ENCODE results near the gene MINK1. TPM values are rescaled to one million over a fixed set of nuclear protein-coding genes. Genes with fewer than 3 reads are reported as not detected.

The MINK1 gene
- total RNA-seq, 8 experiments from 2014 or later, result 15.1 to 44.9 (median 22.2) TPM

DNA sequence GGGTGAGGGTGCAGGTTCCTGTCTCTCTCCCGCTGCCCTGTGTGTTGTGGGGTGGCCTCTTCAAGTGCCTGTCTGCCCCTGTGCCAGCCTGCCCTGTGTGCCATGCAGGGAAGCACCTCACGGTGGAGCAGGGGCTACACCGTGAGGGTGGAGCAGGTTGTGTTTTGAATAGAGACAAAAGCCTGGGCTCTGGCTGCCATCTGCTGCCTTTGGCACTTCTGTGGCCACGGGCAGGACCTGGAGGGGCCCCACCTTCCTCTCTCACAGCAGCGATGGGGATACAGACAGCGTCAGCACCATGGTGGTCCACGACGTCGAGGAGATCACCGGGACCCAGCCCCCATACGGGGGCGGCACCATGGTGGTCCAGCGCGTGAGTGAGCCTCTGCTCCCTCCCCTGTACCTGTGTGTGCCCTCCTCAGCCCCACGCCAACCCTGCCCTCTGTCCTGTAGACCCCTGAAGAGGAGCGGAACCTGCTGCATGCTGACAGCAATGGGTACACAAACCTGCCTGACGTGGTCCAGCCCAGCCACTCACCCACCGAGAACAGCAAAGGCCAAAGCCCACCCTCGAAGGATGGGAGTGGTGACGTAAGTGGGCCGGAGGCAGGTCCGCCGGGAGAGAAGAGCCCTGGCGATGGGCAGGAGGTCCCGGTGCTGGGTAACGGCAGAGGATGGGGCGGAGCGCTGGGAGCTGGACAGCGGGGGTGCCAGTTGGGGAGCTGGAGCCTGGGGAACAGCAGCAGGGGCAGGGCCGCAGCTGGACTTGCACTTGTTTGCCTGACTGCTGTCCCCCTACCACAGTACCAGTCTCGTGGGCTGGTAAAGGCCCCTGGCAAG is 60.8 kb downstream of the MINK1 start:
- no peak overlapping the region for H3K27ac ChIP-seq
- ATAC-seq (replicated peaks in 6 of 8), result no peak
- in situ Hi-C loops (cut with MboI; ENCODE audit: low pct_unique_long_range_greater_than_20kb in 2 of 9, low sequenced_read_pairs in 9 of 9, unreplicated experiment in 9 of 9), result loop anchor here in 3 of 9 experiments (25.0 kb wide), 3 partner anchors 107 to 182 kb away; partner anchors contain the start of genes ARRB2 (in 1 of the 3), CXCL16 (in 1 of the 3), GLTPD2 (in 1 of the 3) and MED11 (in 1 of the 3)
- peaks cover 6 to 16% of the 10 kb centered on the region in 2 donors for H3K4me1 ChIP-seq (replicated peaks in 1 of 2)
- H3K4me3 ChIP-seq, result no peak overlapping the region
- WGBS, 10 experiments, result 90 to 100% (median 93%) methylated on average over 1 to 11 of the region's 31 CpGs; no CpG with 5 or more reads in 4 of the 10 experiments

DNA sequence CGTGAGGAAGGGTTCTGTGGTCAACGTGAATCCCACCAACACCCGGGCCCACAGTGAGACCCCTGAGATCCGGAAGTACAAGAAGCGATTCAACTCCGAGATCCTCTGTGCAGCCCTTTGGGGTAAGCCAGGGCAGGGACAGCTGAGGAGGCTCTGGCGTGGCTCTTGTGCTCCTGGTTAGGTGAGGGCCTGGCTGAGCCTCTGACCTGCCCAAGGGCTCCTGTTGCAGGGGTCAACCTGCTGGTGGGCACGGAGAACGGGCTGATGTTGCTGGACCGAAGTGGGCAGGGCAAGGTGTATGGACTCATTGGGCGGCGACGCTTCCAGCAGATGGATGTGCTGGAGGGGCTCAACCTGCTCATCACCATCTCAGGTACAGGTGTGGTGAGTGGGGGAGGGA is 62.0 kb downstream of the MINK1 start:
- H3K4me3 ChIP-seq, result no peak overlapping the region
- no peak overlapping the region for H3K27ac ChIP-seq
- in situ Hi-C loops (cut with MboI; ENCODE audit: low pct_unique_long_range_greater_than_20kb in 2 of 9, low sequenced_read_pairs in 9 of 9, unreplicated experiment in 9 of 9), result loop anchor here in 3 of 9 experiments (25.0 kb wide), 3 partner anchors 108 to 183 kb away; partner anchors contain the start of genes ARRB2 (in 1 of the 3), CXCL16 (in 1 of the 3), GLTPD2 (in 1 of the 3) and MED11 (in 1 of the 3)
- no peak for ATAC-seq (replicated peaks in 6 of 8)
- peaks cover 7 to 18% of the 10 kb centered on the region in 2 donors for H3K4me1 ChIP-seq (replicated peaks in 1 of 2)
- WGBS, 10 experiments, result 87 to 100% (median 88%) methylated on average over 1 to 13 of the region's 13 CpGs; no CpG with 5 or more reads in 7 of the 10 experiments

DNA sequence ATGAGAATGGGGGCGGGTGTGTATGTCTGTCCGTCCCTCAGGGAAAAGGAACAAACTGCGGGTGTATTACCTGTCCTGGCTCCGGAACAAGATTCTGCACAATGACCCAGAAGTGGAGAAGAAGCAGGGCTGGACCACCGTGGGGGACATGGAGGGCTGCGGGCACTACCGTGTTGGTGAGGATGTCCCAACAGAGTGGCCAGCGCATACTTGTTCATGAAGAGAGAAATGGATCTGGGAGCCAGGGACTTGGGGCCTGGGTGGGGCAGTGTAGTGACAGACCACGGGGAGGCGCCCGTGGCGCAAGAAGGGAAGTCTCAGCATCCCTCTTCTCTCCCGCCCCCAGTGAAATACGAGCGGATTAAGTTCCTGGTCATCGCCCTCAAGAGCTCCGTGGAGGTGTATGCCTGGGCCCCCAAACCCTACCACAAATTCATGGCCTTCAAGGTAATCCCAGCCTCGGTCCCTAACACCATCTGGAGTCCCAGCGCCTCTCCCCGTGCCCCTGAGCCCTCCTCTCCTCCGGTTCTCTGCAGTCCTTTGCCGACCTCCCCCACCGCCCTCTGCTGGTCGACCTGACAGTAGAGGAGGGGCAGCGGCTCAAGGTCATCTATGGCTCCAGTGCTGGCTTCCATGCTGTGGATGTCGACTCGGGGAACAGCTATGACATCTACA is 62.7 kb downstream of the MINK1 start:
- in situ Hi-C loops (cut with MboI; ENCODE audit: low pct_unique_long_range_greater_than_20kb in 2 of 9, low sequenced_read_pairs in 9 of 9, unreplicated experiment in 9 of 9), result loop anchor here in 3 of 9 experiments (25.0 kb wide), 3 partner anchors 108 to 183 kb away; partner anchors contain the start of genes ARRB2 (in 1 of the 3), CXCL16 (in 1 of the 3), GLTPD2 (in 1 of the 3) and MED11 (in 1 of the 3)
- no peak for ATAC-seq (replicated peaks in 6 of 8)
- Histone ChIP-seq H3K27ac (no peak overlapping the region), H3K4me3 (no peak overlapping the region), H3K4me1 (replicated peaks in 1 of 2) (peaks cover 7 to 18% of the 10 kb centered on the region in 2 donors)
- 80 to 90% (median 81%) methylated on average over 2 to 13 of the region's 27 CpGs; no CpG with 5 or more reads in 7 of the 10 experiments for WGBS, 10 experiments

DNA sequence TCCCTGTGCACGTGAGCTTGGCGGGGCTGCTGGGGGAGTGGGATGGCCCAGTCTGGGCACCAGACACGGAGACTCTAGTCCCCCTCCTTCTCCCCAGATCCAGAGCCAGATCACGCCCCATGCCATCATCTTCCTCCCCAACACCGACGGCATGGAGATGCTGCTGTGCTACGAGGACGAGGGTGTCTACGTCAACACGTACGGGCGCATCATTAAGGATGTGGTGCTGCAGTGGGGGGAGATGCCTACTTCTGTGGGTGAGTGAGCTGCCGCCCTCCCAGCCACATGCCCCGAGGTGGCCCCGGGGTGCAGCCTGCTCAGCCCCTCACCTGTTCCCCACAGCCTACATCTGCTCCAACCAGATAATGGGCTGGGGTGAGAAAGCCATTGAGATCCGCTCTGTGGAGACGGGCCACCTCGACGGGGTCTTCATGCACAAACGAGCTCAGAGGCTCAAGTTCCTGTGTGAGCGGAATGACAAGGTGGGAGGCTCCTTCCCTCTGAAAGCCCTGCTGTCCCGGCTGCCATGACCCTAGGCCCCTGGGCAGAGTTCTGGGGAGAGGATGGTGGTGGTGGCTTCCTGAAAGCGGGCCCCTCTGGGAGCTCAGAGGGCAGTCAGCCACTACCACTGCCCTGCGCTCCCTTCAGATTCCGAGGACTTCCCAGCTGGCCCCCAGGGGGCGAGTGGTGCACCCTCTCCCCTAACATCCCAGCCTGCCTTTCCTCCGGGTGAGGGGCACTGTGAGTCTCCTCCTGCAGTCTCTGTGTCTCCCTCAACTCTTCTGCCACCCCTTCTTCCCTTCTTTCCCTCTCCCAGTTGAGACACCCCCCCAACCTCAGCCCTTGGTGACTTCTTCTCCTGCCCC is 63.4 kb downstream of the MINK1 start:
- in situ Hi-C loops (cut with MboI; ENCODE audit: low pct_unique_long_range_greater_than_20kb in 2 of 9, low sequenced_read_pairs in 9 of 9, unreplicated experiment in 9 of 9), result loop anchor here in 3 of 9 experiments (25.0 kb wide), 3 partner anchors 109 to 184 kb away; partner anchors contain the start of genes ARRB2 (in 1 of the 3), CXCL16 (in 1 of the 3), GLTPD2 (in 1 of the 3) and MED11 (in 1 of the 3)
- H3K4me1 ChIP-seq (replicated peaks in 1 of 2), result peaks cover 7 to 18% of the 10 kb centered on the region in 2 donors
- no peak for ATAC-seq (replicated peaks in 6 of 8)
- no peak overlapping the region for H3K27ac ChIP-seq
- WGBS, 10 experiments, result 60 to 100% (median 95%) methylated on average over 1 to 10 of the region's 27 CpGs; no CpG with 5 or more reads in 6 of the 10 experiments
- H3K4me3 ChIP-seq, result no peak overlapping the region

DNA sequence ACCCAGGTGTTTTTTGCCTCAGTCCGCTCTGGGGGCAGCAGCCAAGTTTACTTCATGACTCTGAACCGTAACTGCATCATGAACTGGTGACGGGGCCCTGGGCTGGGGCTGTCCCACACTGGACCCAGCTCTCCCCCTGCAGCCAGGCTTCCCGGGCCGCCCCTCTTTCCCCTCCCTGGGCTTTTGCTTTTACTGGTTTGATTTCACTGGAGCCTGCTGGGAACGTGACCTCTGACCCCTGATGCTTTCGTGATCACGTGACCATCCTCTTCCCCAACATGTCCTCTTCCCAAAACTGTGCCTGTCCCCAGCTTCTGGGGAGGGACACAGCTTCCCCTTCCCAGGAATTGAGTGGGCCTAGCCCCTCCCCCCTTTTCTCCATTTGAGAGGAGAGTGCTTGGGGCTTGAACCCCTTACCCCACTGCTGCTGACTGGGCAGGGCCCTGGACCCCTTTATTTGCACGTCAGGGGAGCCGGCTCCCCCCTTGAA is 64.1 kb downstream of the MINK1 start:
- no peak for ATAC-seq (replicated peaks in 6 of 8)
- WGBS, 10 experiments, result 80% methylated on average over 1 of the region's 10 CpGs; no CpG with 5 or more reads in 9 of the 10 experiments
- H3K27ac ChIP-seq, result no peak overlapping the region
- H3K4me3 ChIP-seq, result no peak overlapping the region
- H3K4me1 ChIP-seq (replicated peaks in 1 of 2), result peaks cover 7 to 18% of the 10 kb centered on the region in 2 donors
- in situ Hi-C loops (cut with MboI; ENCODE audit: low pct_unique_long_range_greater_than_20kb in 2 of 9, low sequenced_read_pairs in 9 of 9, unreplicated experiment in 9 of 9), result loop anchor here in 3 of 9 experiments (25.0 kb wide), 3 partner anchors 110 to 185 kb away; partner anchors contain the start of genes ARRB2 (in 1 of the 3), CXCL16 (in 1 of the 3), GLTPD2 (in 1 of the 3) and MED11 (in 1 of the 3)

DNA sequence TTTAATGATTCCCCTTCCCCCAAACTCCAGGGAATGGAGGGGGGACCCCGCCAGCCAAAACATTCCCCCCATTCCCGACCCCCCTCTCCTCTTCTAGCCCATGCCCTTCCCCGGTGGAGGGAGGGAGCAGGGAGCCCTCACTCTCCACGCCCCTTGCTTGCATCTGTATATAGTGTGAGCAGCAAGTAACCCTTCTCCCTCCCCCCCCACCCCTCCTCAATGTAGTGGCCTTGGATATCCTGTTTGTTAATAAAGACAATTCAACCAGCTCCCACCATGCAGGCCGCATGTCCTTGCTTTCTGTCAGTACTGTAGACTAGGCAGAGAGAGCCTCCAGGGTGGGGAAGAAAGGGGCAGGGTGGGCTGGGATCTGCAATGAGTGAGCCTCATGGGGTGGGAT is 64.6 kb downstream of the MINK1 start:
- Histone ChIP-seq H3K27ac (no peak overlapping the region), H3K4me3 (peak overlapping the region in 1 of 5 donors; percentile 50), H3K4me1 (replicated peaks in 1 of 2) (peaks cover 7 to 22% of the 10 kb centered on the region in 2 donors)
- no peak for ATAC-seq (replicated peaks in 6 of 8)
- WGBS, 10 experiments, result no CpG with 5 or more reads among the region's 5 CpGs
- in situ Hi-C loops (cut with MboI; ENCODE audit: low pct_unique_long_range_greater_than_20kb in 2 of 9, low sequenced_read_pairs in 9 of 9, unreplicated experiment in 9 of 9), result loop anchor here in 3 of 9 experiments (25.0 kb wide), 3 partner anchors 110 to 185 kb away; partner anchors contain the start of genes ARRB2 (in 1 of the 3), CXCL16 (in 1 of the 3), GLTPD2 (in 1 of the 3) and MED11 (in 1 of the 3)

DNA sequence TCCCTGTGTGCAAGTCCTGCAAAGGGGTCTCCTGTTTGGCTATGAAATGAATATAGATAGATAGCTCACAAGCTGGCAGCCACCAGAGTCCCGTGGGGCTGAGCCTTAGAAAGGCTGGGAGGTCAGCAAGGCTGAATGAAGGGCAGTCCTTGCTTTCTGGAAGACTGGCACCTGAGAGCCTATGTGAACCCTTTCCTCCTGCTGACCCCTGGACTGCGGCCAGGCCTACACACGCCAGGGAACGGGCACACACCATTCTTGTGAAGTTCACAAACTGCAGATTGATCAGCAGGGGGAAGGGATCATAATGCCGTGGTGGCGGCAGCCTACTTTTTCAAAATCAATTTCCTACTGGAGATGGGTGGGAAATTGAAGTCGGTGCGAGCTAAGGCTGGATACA is 65.2 kb downstream of the MINK1 start:
- H3K4me3 ChIP-seq, result peak overlapping the region in 1 of 5 donors; percentile 50
- peaks cover 7 to 22% of the 10 kb centered on the region in 2 donors for H3K4me1 ChIP-seq (replicated peaks in 1 of 2)
- no peak overlapping the region for H3K27ac ChIP-seq
- in situ Hi-C loops (cut with MboI; ENCODE audit: low pct_unique_long_range_greater_than_20kb in 2 of 9, low sequenced_read_pairs in 9 of 9, unreplicated experiment in 9 of 9), result loop anchor here in 3 of 9 experiments (25.0 kb wide), 3 partner anchors 111 to 186 kb away; partner anchors contain the start of genes ARRB2 (in 1 of the 3), CXCL16 (in 1 of the 3), GLTPD2 (in 1 of the 3) and MED11 (in 1 of the 3)
- no peak for ATAC-seq (replicated peaks in 6 of 8)
- 93% methylated on average over 3 of the region's 8 CpGs; no CpG with 5 or more reads in 8 of the 10 experiments for WGBS, 10 experiments

DNA sequence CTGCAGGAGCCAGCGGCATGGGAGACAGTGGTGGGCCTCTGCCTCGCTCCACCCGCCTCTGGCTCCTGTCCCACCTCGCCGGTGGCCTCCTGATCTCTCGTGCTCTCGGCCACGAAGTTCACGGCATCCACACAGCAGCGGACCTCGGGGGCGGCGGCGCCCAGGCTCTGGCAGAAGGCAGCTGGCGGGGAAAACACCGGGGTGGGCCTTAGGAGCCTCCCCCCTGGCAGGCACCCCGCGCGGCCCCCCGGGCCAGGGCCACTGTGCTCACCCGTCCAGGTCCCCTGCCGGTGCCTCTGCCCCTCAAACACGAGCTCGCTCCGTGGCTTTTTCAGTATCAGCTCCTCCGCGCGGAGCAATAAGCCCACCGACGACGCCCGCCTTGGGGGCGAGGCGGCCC is 65.8 kb downstream of the MINK1 start:
- H3K4me3 ChIP-seq, result peak overlapping the region; percentile 18 to 50 (median 26)
- in situ Hi-C loops (cut with MboI; ENCODE audit: low pct_unique_long_range_greater_than_20kb in 2 of 9, low sequenced_read_pairs in 9 of 9, unreplicated experiment in 9 of 9), result loop anchor here in 3 of 9 experiments (25.0 kb wide), 3 partner anchors 112 to 187 kb away; partner anchors contain the start of genes ARRB2 (in 1 of the 3), CXCL16 (in 1 of the 3), GLTPD2 (in 1 of the 3) and MED11 (in 1 of the 3)
- ATAC-seq (replicated peaks in 6 of 8), result peak in 6 of 8 experiments; percentile 0 to 9 (median 2)
- H3K27ac ChIP-seq, result peak overlapping the region; percentile 70 to 79
- peaks cover 7 to 22% of the 10 kb centered on the region in 2 donors for H3K4me1 ChIP-seq (replicated peaks in 1 of 2)
- 60% methylated on average over 3 of the region's 34 CpGs; no CpG with 5 or more reads in 9 of the 10 experiments for WGBS, 10 experiments

DNA sequence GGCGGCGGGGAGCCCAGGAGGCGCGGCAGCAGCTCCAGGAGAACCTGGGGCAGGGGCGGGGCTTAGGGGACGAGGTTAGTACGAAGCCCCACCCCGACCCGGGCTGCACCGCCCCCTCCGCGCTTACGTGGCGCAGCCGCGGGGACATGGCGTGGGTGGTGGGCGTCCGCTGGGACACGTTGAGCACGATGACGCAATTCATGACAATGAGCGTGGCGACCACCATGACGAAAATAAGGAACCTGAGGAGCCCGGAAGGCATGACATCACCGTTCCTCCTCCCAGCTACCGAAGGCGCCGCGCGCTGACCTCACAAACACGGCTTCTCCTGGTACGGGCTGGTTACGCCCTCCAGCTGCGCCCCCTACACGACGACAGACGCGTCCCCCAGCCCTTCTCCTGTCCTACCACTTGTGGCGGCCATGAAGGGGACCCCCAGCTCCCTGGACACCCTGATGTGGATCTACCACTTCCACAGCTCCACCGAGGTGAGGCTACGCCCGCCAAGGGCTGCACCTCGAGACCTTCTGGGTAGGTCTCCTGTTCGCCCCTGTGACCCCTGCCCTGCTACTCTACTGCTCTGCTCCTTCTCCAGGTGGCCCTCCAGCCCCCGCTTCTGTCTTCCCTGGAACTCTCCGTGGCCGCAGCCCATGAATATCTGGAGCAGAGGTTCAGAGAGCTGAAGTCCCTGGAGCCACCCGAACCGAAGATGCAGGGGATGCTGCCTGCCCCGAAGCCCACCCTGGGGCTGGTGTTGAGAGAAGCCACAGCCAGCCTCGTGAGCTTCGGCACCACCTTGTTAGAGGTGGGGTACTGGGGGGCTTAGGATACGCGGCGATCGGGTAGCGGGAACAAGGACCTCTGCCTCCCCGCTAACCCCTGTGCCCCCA is 66.4 kb downstream of the MINK1 start, which contains the start of gene C17orf107:
Gene C17orf107 (plus strand): TSS at position 196 of the 890 bp plus-strand sequence. CDS start 227 bp downstream, at position 423.
- peaks cover 7 to 22% of the 10 kb centered on the region in 2 donors for H3K4me1 ChIP-seq (replicated peaks in 1 of 2)
- in situ Hi-C loops (cut with MboI; ENCODE audit: low pct_unique_long_range_greater_than_20kb in 2 of 9, low sequenced_read_pairs in 9 of 9, unreplicated experiment in 9 of 9), result loop anchor here in 5 of 9 experiments (25.0 kb wide), 4 partner anchors 112 to 187 kb away; partner anchors contain the start of genes ARRB2 (in 1 of the 5), CXCL16 (in 1 of the 5), GLTPD2 (in 1 of the 5) and MED11 (in 1 of the 5)
- H3K27ac ChIP-seq, result peak within 1 kb of the TSS; percentile 79 to 80
- 30 to 40% methylated on average over 5 to 7 of the region's 60 CpGs; no CpG with 5 or more reads in 8 of the 10 experiments for WGBS, 10 experiments
- peak; percentile 53 to 83 (median 72) for ATAC-seq (replicated peaks in 6 of 8)
- peak within 1 kb of the TSS; percentile 18 to 50 (median 26) for H3K4me3 ChIP-seq

Data from motor neuron (in vitro differentiated cells).